Small intestine (tissue), 7 donors: ENCODE data around the gene LMO1. TPM values are rescaled to one million over a fixed set of nuclear protein-coding genes. Genes with fewer than 3 reads are reported as not detected.

Experiments
- DNase-seq, 2 donors: peaks; one replicate each; pipeline versions ENCODE4 v3.0.0 to v3.0.0-alpha.2; 2013
- FAIRE-seq: peaks from 2 replicates; lab custom pipeline; 2012; peaks lifted over from hg19 to GRCh38; lab: Jason Lieb, UNC
- H3K27ac ChIP-seq, 3 donors: one replicate each; pipeline ENCODE4 v1.5.1; 2013; ENCODE audit warnings: low read length in 2 of 3, mild to moderate bottlenecking in 2 of 3, control low read depth in 1 of 3, inconsistent platforms in 1 of 3, low read depth in 1 of 3, moderate library complexity in 1 of 3
- H3K27me3 ChIP-seq, 3 donors: one replicate each; pipeline ENCODE4 v1.6.1; 2013; ENCODE audit warnings: low read length in 3 of 3, inconsistent platforms in 1 of 3; ENCODE audit not compliant: control insufficient read depth in 3 of 3, insufficient read depth in 3 of 3
- H3K36me3 ChIP-seq, 3 donors: one replicate each; pipeline ENCODE4 v1.6.1; 2013; ENCODE audit warnings: low read length in 3 of 3, inconsistent platforms in 1 of 3, low read depth in 1 of 3, mild to moderate bottlenecking in 1 of 3, moderate library complexity in 1 of 3; ENCODE audit not compliant: control insufficient read depth in 3 of 3, insufficient read depth in 2 of 3
- H3K4me1 ChIP-seq, 3 donors: one replicate each; pipeline ENCODE4 v1.6.1; 2013; ENCODE audit warnings: low read length in 2 of 3, inconsistent platforms in 1 of 3, low read depth in 1 of 3, mild to moderate bottlenecking in 1 of 3, moderate library complexity in 1 of 3; ENCODE audit not compliant: control insufficient read depth in 3 of 3, insufficient read depth in 2 of 3
- H3K4me3 ChIP-seq, 3 donors: one replicate each; pipeline ENCODE4 v1.5.1; 2013; ENCODE audit warnings: low read length in 3 of 3, control low read depth in 1 of 3, inconsistent platforms in 1 of 3, low read depth in 1 of 3, mild to moderate bottlenecking in 1 of 3, moderate library complexity in 1 of 3
- H3K9me3 ChIP-seq, 2 donors: one replicate each; pipeline ENCODE4 v1.6.1; 2013; ENCODE audit warnings: low read depth in 1 of 2, low read length in 1 of 2; ENCODE audit not compliant: control insufficient read depth in 2 of 2, insufficient read depth in 1 of 2
- WGBS, 3 donors: extraction: QIAGEN DNeasy Blood & Tissue Kit; methylation state at CpG; one replicate each; pipeline ENCODE4 v1.1.7; 2013; 5-methylcytosine and 5-hydroxymethylcytosine counted together
- polyA plus RNA-seq, 4 donors: library from polyadenylated mRNA; stranded (reverse) in 3 of 4; unstranded in 1 of 4; fragments of 200-250 nt in 3 of 4; fragments of 120-200 nt in 1 of 4; gene quantifications; one replicate each; pipeline versions ENCODE4 v1.2.1 to v1.2.3, GENCODE V29; 2013
- donor health status: healthy with polysubstance abuse.
- donor health status: control.
- donor health status: control.
- donor health status: Bipolar disorder and iron deficiency.
- donor health status: healthy.

Gene LMO1
- polyA plus RNA-seq, 4 donors, result 0.04 TPM; not detected in 3

DNA sequence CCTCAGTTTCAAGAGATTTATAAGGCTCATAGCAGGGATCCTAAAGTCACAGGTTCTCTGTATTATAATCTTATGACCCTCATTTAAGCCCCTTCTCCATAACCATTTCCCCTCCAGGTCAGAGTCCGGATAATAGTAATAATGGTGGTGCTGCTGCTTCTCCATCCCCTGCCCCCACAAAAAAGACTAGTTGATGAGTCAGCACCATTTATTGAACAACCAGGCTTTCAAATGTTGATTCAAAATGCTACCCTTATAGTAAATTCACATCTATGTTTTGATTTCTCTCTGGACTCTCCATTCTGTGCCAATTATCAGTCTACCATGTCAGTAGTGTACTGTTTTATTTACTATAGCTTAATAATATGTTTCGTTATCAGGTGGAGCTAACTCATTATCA is 77.2 kb downstream of the LMO1 start:
- Histone ChIP-seq H3K4me1 (no peaks in the 10 kb centered on the region), H3K9me3 (no peaks in the 10 kb centered on the region), H3K36me3 (no peaks in the 10 kb centered on the region), H3K4me3 (no peak overlapping the region), H3K27ac (no peak overlapping the region), H3K27me3 (peaks cover 0 to 1% (median 0%) of the 10 kb centered on the region in 3 donors)
- no peak for DNase-seq
- FAIRE-seq, result no peak
- WGBS, 3 donors, result 86 to 94% (median 91%) methylated on average over 2 of the region's 2 CpGs

DNA sequence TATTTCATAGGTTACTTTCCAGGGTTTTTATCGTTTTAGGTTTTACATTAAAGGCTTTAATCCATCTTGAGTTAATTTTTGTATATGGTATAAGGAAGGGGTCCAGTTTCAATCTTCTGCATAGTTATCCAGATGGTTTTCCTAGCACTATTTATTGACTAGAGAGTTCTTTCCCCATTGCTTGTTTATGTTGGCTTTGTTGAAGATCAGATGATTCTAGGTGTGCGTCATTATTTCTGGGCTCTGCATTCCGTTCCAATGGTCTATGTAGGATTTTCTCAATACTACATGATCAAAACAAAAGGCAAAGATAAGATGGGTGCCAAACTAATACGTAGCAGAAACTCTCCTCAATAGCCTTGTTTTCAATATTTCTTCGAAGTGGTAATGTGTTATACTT is 80.6 kb downstream of the LMO1 start:
- Histone ChIP-seq H3K27me3 (peaks cover 0 to 14% (median 3%) of the 10 kb centered on the region in 3 donors), H3K27ac (no peak overlapping the region), H3K4me3 (no peak overlapping the region), H3K9me3 (no peaks in the 10 kb centered on the region), H3K4me1 (no peaks in the 10 kb centered on the region), H3K36me3 (no peaks in the 10 kb centered on the region)
- WGBS, 3 donors, result 65 to 83% (median 70%) methylated on average over 5 of the region's 5 CpGs
- no peak for FAIRE-seq
- DNase-seq, result no peak

DNA sequence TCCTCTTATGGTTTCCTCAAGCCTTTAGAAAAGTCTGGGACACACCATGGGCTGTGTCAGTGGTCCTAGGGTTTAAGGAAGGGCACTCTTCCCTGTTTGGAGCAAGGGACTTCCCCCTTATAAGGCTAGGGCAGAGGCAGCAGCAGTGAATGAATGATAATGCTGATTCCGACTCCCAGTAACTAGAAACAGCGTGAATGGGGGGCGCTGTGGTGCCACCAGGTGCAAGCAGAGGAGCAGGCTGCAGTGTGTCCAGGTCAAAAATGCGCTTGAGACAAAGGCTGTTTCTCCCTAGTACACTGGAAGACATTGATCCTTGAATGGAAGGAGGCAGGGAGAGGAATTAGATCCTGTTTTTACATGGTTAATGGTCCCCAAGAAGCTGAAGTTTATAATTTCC is 83.2 kb downstream of the LMO1 start:
- FAIRE-seq, result no peak
- H3K27ac ChIP-seq, result no peak overlapping the region
- 40 to 51% (median 46%) methylated on average over 4 of the region's 4 CpGs for WGBS, 3 donors

DNA sequence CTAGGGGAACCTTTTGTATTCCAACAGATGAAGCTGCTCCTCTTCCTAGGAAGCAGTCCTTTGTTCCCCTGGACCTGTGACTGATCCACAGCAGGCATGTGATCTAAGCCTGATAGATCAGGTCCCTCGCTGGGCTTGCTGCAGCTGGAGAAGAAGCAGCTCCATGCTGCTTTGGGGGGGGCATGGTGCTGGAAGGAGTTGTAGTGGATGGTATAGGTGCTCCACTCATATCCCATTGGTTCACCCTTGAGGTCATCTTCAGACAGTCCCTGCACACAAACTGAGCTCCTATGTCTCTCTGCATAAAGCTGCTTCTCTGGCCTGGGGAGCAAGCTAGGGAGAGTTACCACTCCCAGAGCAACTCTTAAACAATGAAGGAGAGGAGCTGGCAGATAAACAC is 85.4 kb downstream of the LMO1 start:
- H3K9me3 ChIP-seq, result no peaks in the 10 kb centered on the region
- H3K36me3 ChIP-seq, result no peaks in the 10 kb centered on the region
- FAIRE-seq, result no peak
- DNase-seq, result no peak
- 31 to 67% (median 50%) methylated on average over 1 of the region's 1 CpG for WGBS, 3 donors
- peaks cover 0 to 16% (median 6%) of the 10 kb centered on the region in 3 donors for H3K27me3 ChIP-seq
- no peak overlapping the region for H3K27ac ChIP-seq
- no peaks in the 10 kb centered on the region for H3K4me1 ChIP-seq
- no peak overlapping the region for H3K4me3 ChIP-seq

More for the DNA sequence above, 83.2 kb downstream of the LMO1 start:
- no peak overlapping the region for H3K4me3 ChIP-seq
- no peaks in the 10 kb centered on the region for H3K9me3 ChIP-seq
- DNase-seq, result no peak
- no peaks in the 10 kb centered on the region for H3K36me3 ChIP-seq
- H3K27me3 ChIP-seq, result peaks cover 0 to 16% (median 4%) of the 10 kb centered on the region in 3 donors
- H3K4me1 ChIP-seq, result no peaks in the 10 kb centered on the region

DNA sequence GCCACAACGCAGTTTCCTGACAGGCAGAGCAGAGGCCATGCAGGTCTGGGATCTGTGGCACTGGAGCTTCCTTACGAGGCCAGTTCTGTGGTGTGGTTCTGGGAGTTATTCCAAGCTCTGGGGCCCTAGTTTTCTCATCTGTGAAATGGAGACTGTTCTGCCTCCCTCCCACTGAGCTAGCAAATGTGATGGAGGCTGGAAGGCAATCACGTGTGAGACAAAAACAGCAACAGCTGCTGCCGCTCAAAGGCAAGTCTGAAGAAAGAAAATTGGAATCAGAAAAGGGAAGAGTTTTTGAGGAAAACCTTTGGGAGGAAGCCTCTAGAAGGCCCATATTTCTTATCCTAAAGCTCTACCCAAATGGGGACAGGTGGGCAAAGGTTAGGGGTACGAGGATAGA is 86.5 kb downstream of the LMO1 start:
- FAIRE-seq (no peak), DNase-seq (no peak)
- Histone ChIP-seq H3K36me3 (no peaks in the 10 kb centered on the region), H3K4me1 (no peaks in the 10 kb centered on the region), H3K4me3 (no peak overlapping the region), H3K9me3 (no peaks in the 10 kb centered on the region), H3K27ac (no peak overlapping the region), H3K27me3 (peaks cover 0 to 16% (median 6%) of the 10 kb centered on the region in 3 donors)
- 50 to 55% (median 52%) methylated on average over 5 of the region's 5 CpGs for WGBS, 3 donors

Other genes starting within 250 kb of the LMO1 start
- 1 to 10 TPM in 2 of 4 donors, under 1 TPM in 1, not detected in 1; 0.54 to 8.8 (median 3.5) TPM for gene TUB, start 182.7 kb downstream of the LMO1 start, polyA plus RNA-seq
- gene RIC3, start 94.9 kb downstream of the LMO1 start, polyA plus RNA-seq, result 1 to 10 TPM in 3 of 4 donors, under 1 TPM in 1; 0.45 to 3.7 (median 1.8) TPM